AG10803 (cell line): ENCODE measurements around the gene ACTL10.
A peak's percentile ranks its signal among the peaks of the same experiment; 100 is the strongest.

Source experiments
- DNase-seq: peaks from one replicate; pipeline ENCODE4 v3.0.0; 2010; ENCODE audit warnings: low read depth
- H3K4me3 ChIP-seq: 2 replicates; pipeline ENCODE4 v1.5.1; 2011; ENCODE audit warnings: mild to moderate bottlenecking, low read length, control low read depth
- CTCF ChIP-seq: conservative IDR thresholded peaks from 2 replicates; pipeline ENCODE4 v1.5.1; 2011; ENCODE audit warnings: mild to moderate bottlenecking, low read length, control low read depth, inconsistent platforms

ACTL10 gene

GRCh38 chr20:33664085-33664761 is 2.5 kb upstream of the ACTL10 start:
- H3K4me3 ChIP-seq: peak overlapping the region; percentile 80
- TF ChIP-seq CTCF: no peak
- DNase-seq: no peak

- TF ChIP-seq CTCF: no peak
- no peak overlapping the region for H3K4me3 ChIP-seq
- DNase-seq: no peak
Observed at GRCh38 chr20:33664762-33665144, 2.0 kb upstream of the ACTL10 start.

- peak overlapping the region; percentile 47 for H3K4me3 ChIP-seq
- no peak for TF ChIP-seq CTCF
- no peak for DNase-seq
Observed at GRCh38 chr20:33667245-33667675, 517 bp downstream of the ACTL10 start.

- DNase-seq: peak; percentile 59
- peak; percentile 72 for TF ChIP-seq CTCF
- peak overlapping the region; percentile 47 for H3K4me3 ChIP-seq
Observed at GRCh38 chr20:33667676-33668465, 1.1 kb downstream of the ACTL10 start.

GRCh38 chr20:33668466-33669155 is 1.9 kb downstream of the ACTL10 start:
- no peak overlapping the region for H3K4me3 ChIP-seq
- DNase-seq: no peak
- TF ChIP-seq CTCF: no peak

GRCh38 chr20:33669224-33669623 is 2.5 kb downstream of the ACTL10 start:
- TF ChIP-seq CTCF: no peak
- no peak overlapping the region for H3K4me3 ChIP-seq
- DNase-seq: no peak
